HG03108 (cell line): Measurements from ENCODE around the gene DLL3.

ENCODE experiments used
- ATAC-seq: cut with Tn5 transposase; IDR thresholded peaks from one replicate; pipeline ENCODE4 v1.9.1; 2021; ENCODE audit warnings: moderate library complexity; ENCODE audit not compliant: unreplicated experiment

Gene DLL3

DNA sequence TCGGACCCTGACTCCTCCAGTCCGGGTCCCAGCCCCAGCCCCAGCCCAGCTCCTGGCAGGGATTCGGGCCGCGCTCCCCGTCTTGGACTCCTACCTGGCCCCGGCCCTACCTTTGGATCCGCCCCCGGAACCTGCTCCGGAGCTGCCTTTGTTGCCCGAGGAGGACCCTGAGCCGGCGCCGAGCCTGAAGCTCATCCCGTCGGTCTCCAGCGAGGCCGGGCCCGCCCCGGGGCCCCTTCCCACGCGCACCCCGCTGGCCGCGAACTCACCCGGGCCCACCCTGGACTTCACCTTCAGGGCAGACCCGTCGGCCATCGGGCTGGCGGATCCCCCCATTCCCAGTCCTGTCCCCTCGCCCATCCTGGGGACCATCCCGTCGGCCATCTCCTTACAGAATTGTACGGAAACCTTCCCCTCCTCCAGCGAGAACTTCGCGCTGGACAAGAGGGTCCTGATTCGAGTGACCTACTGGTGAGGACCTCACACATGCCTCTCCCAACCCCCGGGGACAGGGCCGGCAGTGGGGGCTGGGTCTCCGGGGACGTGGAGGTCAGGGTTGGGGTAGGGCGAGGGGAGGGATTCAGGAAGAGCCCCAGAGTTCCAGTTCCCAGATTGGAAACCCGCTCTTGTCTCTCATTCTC lies 16.9 kb downstream of the DLL3 start:
- no peak for ATAC-seq

DNA sequence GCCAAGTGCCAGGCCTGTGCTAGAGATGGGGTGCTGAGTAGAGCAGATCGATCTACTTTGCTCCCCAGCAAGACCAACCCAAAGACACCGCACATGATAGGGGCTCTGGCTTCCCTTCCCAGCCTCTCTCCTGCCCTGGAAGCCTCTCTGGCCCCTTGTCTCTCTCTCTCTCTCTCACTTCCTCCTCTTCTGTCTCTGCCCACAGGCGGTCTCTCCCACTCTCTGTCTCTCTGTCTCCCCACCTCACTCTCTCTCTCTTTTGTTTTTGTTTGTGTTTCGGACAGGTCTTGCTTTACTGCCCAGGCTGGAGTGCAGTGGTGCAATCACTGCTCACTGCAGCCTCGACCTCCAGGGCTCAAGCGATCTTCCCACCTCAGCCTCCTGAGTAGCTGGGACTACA lies 17.5 kb downstream of the DLL3 start:
- no peak for ATAC-seq

DNA sequence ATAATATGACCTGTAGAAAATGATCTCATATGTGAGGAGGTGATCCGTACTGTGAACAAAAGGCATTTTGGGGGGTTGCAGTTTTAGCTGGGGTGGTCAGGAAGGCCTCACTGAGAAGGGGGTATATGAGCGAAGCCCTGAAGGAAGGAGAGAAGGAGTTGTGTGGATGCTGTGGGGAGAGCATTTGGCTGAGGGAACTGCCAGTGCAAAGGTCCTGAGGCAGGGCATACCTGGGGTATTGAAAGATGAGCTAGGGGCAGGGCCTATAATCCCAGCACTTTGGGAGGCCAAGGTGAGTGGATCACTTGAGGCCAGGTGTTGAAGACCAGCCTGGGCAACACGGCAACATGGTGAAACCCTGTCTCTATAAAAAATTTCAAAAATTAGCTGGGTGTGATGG lies 18.7 kb downstream of the DLL3 start:
- ATAC-seq = no peak

DNA sequence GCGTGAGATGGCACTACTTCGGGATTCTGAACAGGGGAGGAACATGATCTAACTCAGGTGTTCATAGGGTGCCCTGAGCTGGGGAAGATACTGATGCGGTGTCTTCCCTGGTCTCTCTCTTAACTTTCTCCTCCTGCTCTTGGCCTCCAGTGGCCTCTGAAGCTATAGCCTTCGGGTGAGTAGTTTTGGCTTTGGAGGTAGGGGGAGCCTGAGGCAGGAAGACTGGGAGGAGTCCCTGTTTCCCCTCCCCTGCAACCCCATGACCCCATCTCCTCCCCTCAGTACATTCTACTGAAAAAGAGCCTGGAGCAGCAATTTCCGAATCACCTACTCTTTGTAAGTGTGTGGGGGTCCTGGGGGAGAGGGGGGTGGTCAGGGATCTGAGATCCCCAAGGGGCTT lies 19.7 kb downstream of the DLL3 start:
- no peak for ATAC-seq

DNA sequence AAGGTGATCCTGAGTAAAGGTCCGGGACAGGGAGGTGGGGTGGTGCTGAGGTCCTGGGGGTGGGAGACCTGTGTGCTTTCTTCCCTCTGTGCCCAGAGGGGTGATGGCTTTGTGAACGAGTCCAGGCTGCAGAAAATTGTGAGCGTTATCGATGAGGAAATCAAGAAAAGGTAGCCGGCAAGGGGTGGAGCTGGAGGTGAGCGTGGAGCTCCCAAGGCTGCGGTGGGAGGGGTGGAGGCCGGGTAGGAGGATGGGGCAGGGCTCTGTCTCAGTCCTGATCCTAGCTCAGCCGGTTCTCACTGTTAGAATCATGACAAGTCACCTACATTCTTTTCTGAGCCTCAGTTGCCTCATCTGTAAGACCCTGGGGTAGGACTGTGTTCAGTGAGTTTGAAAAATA lies 20.2 kb downstream of the DLL3 start:
- no peak for ATAC-seq

DNA sequence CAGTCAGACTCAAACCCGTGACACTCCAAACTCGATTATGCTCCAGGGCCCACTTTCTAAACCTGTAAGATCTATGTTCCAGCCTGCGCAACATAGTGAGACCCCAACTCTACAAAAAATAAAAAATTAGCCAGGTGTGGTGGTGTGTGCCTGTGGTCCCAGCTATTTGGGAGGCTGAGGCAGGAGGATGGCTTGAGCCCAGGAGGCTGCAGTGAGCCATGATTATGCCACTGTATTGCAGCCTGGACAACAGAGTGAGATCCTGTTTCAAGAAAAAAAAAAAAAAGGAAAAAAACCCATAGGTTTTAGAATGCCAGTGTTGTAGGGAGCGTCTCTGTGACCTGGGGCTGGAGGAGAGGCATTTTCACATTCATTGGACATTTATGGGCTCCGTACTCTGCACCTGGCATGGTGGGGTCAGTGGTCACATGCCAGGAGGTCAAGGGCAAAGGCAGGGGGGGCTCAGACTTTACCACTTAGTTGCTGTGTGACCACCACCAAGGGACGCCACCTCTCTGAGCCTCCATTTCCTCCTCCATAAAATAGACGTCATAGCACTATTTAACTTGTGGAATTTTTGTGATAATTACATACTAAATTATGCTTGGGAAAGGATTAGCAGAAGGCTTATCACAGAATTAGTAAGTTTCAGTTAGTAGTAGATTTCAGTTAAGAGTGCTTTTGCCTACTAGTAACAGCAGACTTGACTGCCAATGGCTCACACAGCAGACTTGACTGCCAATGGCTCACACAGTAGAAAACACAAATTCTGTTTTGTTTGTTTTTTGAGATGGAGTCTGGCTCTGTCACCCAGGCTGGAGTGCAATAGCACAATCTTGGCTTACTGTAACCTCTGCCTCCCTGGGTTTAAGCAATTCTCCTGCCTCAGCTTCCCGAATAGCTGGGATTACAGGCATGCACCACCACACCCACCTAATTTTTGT lies 22.1 kb downstream of the DLL3 start:
- no peak for ATAC-seq

DNA sequence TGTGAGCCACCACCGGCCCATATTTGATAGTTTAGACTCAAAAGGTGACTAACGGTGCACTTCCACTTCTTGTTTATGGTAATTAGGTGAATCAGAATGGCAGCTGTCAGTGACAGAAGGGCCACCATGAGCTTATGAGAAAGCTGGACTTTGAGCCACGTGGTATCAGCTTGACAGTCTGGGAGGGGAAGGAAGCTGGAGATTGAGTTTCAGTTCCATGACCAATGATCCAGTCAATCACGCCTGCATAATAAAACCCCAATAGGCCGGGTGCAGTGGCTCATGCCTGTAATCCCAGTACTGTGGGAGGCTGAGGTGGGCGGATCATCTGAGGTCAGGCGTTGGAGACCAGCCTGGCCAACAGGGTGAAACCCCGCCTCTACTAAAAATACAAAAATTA lies 25.7 kb downstream of the DLL3 start:
- ATAC-seq = no peak

DNA sequence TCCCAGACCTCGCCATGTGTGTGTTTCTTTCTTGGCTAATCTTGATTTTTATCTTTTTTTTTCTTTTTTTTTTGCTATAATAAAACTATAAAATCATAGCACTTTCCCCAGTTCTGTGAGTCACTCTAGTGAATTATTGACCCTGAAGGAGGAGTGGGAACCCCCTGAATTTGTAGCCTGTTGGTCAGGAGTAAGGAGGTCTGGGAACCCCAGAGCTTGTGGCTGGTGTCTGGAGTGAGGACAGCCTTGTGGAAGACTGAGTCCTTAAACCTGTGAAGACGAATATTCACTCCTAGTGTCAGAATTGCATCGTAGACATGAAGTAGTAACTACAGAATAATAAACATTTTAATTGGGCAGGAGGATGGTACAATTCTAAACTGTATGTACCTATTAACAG lies 26.5 kb downstream of the DLL3 start:
- ATAC-seq = no peak

DNA sequence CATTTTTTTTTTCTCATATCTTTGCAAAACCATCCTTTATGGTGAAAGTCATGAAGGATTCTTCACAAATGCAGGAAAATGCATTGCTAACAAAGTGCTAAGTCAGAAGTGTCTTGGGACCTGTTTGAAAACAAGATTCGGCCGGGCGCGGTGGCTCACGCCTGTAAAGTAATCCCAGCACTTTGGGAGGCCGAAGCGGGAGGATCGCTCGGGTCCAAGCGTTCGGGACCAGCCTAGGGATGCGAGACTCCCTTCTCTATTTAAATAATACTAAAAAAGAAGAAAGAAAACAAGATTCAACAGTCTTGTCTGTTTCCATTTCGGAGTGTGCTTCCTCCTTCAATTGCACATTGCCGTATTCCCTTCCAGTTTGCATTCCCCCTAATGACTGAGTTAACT lies 33.1 kb downstream of the DLL3 start:
- ATAC-seq = no peak

DNA sequence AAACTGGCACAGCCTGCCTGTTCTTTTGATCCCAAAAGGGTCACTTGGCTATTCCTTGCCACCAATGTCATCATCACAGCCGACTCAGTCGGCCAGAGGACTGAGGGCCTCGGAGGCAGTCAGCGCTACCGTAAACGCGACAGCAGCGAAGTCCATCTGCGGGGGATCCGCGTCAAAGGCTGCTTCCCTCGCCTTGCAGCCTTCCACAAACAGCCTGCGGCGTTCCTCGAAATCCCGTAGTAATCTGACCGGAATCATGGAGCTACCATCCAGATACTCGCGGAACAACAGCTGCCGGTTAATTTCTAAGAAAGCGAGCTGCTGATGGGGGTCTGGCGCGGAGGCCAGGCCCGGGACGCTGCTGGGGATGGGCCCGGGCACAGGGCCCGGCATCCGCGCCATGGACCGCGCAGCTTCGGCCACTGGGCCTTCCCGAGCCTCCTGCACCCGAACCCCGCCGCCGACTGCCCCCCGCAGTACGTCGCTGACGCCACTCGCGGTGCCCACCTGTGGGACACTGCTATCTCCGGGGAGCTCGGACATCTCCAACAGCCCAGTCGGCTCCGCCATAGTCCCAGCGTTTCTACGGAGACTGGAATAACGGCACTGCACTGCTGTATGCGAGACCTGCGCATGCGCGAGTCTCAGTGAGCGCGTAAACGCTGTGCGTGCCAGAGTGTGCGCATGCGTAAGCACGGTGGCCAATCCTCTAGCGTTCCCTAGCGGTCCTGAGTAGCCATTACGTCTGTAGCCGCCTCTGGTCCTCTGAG lies 33.7 kb downstream of the DLL3 start, which contains the start of gene EID2B:
EID2B (minus strand) TSS at position 620 of the 770 bp plus-strand sequence; CDS start at position 570, 50 bp downstream.
- peak; percentile 94 for ATAC-seq

DNA sequence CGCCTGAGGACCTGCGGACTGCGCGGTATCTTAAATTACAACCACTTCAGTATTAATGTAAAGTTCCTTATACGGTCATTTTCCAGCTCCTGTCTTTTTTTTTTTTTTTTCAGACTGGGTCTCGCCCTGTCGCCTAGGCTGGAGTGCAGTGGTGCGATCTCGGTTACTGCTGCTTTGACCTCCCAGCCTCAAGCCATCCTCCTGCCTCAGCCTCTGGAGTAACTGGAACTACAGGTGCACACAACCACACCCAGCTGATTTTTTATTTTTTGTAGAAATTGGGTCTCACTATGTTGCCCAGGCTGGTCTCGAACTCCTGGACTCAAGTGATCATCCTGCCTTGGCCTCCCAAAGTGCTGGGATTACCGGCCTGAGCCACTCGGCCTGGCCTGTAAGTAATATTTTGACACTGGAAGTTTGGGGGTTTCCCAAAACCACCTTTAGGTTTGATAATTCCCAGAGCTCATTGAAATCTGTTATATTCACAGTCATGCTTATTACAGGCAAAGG lies 34.3 kb downstream of the DLL3 start:
- no peak for ATAC-seq

DNA sequence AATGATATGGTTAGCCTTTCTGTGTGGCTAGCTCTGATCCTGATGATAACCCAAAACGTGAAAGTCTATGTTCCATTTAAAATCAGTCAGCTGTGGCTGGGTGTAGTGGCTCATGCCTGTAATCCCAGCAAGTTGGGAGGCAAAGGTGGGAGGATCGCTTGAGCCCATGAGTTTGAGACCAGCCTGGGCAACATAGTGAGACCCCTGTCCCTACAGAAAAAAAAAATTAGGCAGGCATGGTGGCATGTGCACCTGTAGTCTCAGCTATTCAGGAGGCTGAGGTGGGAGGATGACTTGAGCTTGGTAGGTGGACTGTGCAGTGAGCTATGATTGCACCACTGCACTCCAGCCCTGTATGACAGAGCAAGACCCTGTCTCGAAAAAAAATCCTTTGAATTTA lies 35.0 kb downstream of the DLL3 start:
- no peak for ATAC-seq

DNA sequence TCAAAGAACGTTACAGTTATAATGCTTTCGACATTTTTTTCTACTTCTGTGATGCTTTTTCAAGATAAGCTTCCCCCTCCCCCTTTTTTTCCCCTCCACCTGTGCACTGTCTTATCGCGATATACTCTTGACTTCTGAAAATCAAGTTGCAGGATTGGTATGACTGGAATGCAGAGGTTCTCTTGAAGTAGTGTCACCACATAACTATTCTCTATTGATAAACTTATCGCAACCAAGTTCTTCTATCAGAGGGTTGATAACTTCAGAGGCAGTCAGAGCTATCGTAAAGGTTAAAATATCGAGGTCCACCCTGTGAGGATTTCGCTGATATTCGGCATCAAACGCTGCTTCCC lies 40.4 kb downstream of the DLL3 start:
- no peak for ATAC-seq

DNA sequence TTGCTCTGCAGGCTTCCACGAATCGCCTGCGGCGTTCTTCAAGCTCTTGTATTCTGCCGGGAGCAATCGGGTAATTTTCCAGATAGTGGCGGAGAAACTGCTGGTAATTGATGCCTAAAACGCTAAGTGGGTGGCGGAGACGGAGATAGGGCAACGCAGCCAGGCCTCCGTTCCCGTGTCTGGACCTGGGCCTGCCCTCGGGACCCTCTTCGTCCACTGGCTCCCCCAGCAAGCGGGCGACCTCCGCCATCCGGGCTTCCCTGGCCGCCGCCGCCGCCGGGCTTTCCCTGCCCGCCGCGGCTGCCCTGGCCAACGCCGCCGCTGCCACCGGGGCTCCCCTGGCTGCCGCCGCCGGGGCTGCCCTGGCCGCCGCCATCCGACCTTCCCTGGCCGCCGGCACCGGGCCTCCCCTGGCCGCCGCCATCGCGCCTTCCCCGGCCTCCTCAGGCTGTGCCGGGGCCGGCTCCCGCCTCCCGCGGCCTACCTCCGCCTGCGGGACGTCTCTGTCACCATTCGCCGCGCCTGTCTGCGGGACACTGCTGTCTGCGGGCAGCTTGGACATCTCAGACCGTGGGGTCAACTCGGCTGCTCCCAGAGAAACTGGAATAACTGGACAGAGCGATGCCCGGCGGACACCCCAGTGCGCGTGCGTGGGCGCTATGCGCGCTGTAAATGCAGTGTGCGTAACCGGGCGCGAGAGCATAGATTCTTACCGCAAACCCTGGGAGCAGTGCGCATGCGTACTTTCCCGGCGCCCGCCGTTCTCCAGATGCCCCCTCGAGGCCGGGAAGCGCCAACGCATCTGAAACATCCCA lies 41.0 kb downstream of the DLL3 start, which contains the start of gene EID2:
EID2 (minus strand) TSS at position 644 of the 815 bp plus-strand sequence; CDS start at position 562, 82 bp downstream.
- ATAC-seq = peak; percentile 81

DNA sequence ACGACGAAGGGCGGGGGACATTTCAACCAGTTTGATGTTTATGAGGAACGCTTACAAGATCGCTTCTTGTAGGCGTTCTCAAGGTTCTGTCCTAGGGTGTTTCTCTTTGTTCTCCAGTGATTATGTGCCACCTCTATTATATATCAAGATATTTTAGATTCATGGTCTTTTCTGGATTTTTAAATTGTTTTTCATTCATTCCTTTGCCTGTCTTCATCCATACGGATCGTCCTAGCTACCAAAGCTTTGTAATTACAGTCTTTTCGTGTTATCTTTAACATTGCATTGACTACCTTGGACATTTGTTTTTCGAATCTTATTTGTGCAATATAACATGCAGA lies 41.6 kb downstream of the DLL3 start:
- ATAC-seq = no peak

DNA sequence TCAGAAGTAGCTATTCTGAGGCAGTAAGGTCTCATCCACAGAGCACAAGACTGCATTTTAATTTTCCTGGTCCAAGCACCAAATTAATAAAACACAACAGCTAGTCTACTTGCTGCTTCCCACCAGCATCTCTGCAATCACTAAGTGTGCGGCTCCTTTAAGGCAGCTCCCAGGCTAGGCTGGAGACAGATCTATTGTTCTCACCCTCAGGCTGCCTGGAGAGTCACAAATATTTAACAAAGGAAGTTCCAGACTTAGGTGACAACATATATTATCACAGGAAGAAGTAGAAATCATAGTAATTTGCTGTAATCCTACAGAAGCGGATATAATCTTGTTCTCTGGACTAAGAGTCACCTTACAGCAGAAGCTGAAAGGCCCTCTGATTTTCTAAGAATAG lies 43.5 kb downstream of the DLL3 start:
- ATAC-seq = no peak

DNA sequence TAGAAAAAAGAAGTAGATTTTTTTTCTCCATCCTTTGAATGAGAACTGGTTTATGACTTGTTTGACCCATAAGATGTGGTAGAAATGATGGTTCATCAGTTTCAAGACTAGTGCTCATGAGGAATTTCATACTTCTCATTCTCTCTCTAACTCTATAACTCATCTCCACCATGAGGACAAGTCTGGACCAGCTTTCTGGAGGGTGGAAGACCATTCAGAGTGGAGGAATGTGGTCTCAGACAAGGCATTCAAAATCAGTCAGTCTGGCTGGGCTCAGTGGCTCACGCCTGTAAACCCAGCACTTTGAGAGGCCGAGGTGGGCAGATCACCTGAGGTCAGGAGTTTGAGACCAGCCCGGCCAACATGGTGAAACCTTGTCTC lies 44.7 kb downstream of the DLL3 start:
- ATAC-seq = no peak

DNA sequence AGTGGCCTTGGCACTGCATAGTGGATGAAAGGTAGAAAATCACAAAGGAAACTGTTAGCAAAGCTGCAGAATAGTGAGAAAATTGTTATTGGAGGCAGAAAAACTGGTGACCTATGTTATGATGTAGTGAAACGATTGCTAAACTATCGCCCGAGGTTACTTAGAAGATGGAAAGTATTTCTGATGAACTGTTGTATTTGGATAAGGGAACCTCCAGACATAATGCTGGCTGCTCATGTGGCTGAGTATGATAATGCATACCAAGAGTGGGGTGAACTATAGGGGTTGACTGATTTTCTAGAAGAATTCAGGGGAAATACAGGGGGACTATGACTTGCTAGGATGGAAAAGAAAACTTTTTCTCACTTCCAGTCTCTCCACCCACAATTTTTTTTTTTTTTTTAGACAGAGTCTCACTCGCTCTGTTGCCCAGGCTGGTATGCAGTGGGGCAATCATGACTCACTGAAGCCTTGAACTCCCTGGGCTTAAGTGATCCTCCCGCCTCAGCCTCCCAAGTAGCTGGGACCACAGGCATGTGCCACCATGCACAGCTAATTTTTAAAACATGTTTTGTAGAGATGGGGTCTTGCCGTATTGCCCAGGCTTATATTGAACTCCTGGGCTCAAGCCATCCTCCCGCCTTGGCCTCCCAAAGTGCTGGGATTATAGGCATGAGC lies 45.6 kb downstream of the DLL3 start:
- ATAC-seq = no peak

DNA sequence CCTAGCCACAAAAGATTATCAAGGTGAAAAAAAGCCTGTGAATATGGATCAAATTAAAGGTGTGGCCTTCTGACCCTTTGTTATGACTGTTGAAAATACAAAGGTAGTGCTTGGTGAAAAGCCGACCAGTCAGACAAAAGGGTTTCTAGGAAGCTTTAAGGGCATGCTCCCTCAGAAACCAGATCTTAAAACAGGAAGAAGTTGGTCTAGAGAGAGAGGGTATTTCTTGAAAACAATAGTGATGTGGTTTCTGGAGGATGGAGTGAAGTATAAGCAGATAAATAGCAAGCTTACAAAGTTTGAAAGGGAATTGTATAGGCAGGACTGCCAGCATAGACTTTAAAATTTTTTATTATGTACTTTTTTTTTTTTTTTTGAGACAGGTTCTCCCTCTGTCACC lies 46.2 kb downstream of the DLL3 start:
- ATAC-seq = no peak

DNA sequence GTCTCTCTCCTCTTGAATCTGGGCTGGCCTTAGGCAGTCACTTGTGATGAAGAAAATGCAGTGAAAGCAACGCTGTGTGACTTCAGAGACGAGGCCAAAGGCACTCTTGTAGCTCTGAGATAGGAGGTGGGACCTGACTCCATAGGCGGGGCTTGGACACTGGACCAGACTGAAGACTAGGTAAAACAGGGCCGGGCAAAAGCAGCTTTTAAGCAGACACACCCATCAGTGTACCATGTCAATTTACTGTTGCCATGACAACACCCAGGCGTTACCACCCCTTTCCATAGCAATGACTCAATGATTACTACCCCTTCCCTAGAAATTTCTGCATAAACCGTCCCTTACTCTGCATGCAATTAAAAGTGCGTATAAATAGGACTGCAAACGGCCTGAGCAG lies 47.9 kb downstream of the DLL3 start:
- no peak for ATAC-seq
